Fibroblast of gingiva (primary cell): ENCODE results near the gene RNF126.
"Not testable (repeated sequence)": the region's sequence is repeated elsewhere in the genome, so short reads cannot be mapped to it uniquely, and the experiment has no call there.

ENCODE experiments used
- DNase-seq: peaks from one replicate; pipeline ENCODE4 v3.0.0-alpha.2; 2011; ENCODE audit warnings: low read depth

The RNF126 gene

GRCh38 chr19:662962-663681 is at the start of gene RNF126:
Gene RNF126, minus strand, starts transcription at chr19:663214. Its CDS starts 93 bp downstream, at chr19:663121.
- peak; percentile 92 for DNase-seq

GRCh38 chr19:711254-711653 is 48.2 kb upstream of the RNF126 start:
- no peak for DNase-seq

GRCh38 chr19:710767-711166 is 47.8 kb upstream of the RNF126 start:
- DNase-seq, result no peak

GRCh38 chr19:709965-710571 is 47.1 kb upstream of the RNF126 start:
- no peak for DNase-seq

- DNase-seq, result no peak
Measured at GRCh38 chr19:709196-709964, 46.4 kb upstream of the RNF126 start.

GRCh38 chr19:708154-709143 is 45.4 kb upstream of the RNF126 start, which contains the start of gene PALM:
Gene PALM, plus strand, starts transcription at chr19:708935. Its CDS starts 212 bp downstream, at chr19:709147.
- DNase-seq, result no peak

GRCh38 chr19:704447-704741 is 41.4 kb upstream of the RNF126 start:
- DNase-seq, result no peak

GRCh38 chr19:703651-704446 is 40.8 kb upstream of the RNF126 start:
- peak; percentile 26 for DNase-seq

GRCh38 chr19:703329-703650 is 40.3 kb upstream of the RNF126 start:
- DNase-seq, result no peak

GRCh38 chr19:702847-703246 is 39.8 kb upstream of the RNF126 start:
- DNase-seq, result not testable (repeated sequence)

GRCh38 chr19:699885-700284 is 36.9 kb upstream of the RNF126 start:
- not testable (repeated sequence) for DNase-seq

- DNase-seq, result not testable (repeated sequence)
Measured at GRCh38 chr19:698529-698928, 35.5 kb upstream of the RNF126 start.

GRCh38 chr19:695352-695949 is 32.4 kb upstream of the RNF126 start, which contains the start of gene PRSS57:
Gene PRSS57, minus strand, starts transcription at chr19:695452. Its CDS starts 22 bp downstream, at chr19:695430.
- no peak for DNase-seq

- no peak for DNase-seq
Measured at GRCh38 chr19:694481-695351, 31.7 kb upstream of the RNF126 start.

GRCh38 chr19:690203-690602 is 27.2 kb upstream of the RNF126 start:
- no peak for DNase-seq

GRCh38 chr19:688992-689391 is 26.0 kb upstream of the RNF126 start:
- DNase-seq, result no peak

GRCh38 chr19:688214-688613 is 25.2 kb upstream of the RNF126 start:
- DNase-seq, result no peak

- DNase-seq, result no peak
Measured at GRCh38 chr19:687569-688166, 24.7 kb upstream of the RNF126 start.

GRCh38 chr19:686589-687297 is 23.7 kb upstream of the RNF126 start:
- DNase-seq, result no peak
